AG04449 (cell line): ENCODE measurements around the gene SEMA5A.

Source experiments
- CTCF ChIA-PET: fragments of 350-600 bp; formaldehyde crosslinking; extraction: SDS; loops from one replicate; lab custom pipeline; 2021; ENCODE audit warnings: antibody characterized with exemption; lab: Yijun Ruan, JAX
- POLR2A ChIA-PET: fragments of 400-600, 350-600 bp; formaldehyde crosslinking; extraction: SDS; loops from one replicate; lab custom pipeline; 2020; ENCODE audit warnings: antibody characterized with exemption, inconsistent platforms; lab: Yijun Ruan, JAX
- DNase-seq: peaks from one replicate; pipeline ENCODE4 v3.0.0-alpha.2; 2010; ENCODE audit warnings: low read depth, low spot score
- H3K4me3 ChIP-seq: 2 replicates; pipeline ENCODE4 v1.5.1; 2011; ENCODE audit warnings: low read depth, mild to moderate bottlenecking, control low read depth, low read length
- TF ChIP-seq, protein P1 (sequence below): IDR thresholded peaks from one replicate; pipeline ENCODE4 v1.5.1; 2011; ENCODE audit warnings: mild to moderate bottlenecking, moderate library complexity, low read length, control low read depth, inconsistent platforms; ENCODE audit not compliant: insufficient read depth; ENCODE audit errors: missing control alignments

SEMA5A gene

DNA sequence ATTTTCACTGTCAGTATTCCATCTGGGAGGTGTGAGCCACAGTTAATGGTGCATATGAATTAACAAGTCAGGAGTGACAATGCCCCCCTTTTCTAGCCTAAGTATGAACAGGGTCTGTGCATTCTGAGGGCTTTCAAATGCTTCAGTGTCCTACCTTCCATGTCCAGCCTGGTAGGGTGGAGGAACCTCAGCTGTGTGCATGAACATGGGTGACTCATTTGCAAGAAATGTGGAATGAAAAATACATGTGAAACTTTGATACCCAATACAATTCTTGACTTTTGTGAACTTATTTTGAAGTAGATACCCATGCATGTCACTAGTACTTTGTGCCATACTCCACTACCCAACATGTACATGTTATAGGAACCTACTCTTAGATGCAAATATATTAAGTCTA is 375.8 kb downstream of the SEMA5A start:
- ChIA-PET POLR2A (no interaction called here), CTCF (interaction anchor here (1.4 kb wide), 1 partner anchor 26 kb away, joined by 4 read pairs; no protein-coding TSS in a partner anchor)
- TF ChIP-seq, protein P1, sequence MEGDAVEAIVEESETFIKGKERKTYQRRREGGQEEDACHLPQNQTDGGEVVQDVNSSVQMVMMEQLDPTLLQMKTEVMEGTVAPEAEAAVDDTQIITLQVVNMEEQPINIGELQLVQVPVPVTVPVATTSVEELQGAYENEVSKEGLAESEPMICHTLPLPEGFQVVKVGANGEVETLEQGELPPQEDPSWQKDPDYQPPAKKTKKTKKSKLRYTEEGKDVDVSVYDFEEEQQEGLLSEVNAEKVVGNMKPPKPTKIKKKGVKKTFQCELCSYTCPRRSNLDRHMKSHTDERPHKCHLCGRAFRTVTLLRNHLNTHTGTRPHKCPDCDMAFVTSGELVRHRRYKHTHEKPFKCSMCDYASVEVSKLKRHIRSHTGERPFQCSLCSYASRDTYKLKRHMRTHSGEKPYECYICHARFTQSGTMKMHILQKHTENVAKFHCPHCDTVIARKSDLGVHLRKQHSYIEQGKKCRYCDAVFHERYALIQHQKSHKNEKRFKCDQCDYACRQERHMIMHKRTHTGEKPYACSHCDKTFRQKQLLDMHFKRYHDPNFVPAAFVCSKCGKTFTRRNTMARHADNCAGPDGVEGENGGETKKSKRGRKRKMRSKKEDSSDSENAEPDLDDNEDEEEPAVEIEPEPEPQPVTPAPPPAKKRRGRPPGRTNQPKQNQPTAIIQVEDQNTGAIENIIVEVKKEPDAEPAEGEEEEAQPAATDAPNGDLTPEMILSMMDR = no peak
- H3K4me3 ChIP-seq = no peak overlapping the region
- no peak for DNase-seq

DNA sequence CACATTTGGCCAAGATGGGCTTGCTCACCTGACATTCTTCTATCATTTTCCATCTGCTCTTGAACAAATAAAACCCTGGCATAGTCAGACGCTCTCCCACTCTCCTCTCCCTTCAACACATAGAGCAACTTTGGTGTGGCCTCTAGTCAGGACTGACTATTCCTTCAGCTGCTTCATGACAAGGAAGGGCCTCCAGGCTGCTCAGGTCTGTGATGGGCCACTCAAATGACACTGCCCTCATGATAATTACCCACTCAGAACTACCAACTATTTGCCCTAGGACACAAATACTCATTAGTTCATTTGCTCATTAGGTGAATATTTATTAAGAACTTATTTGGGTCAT is 376.3 kb downstream of the SEMA5A start:
- no peak overlapping the region for H3K4me3 ChIP-seq
- ChIA-PET CTCF (interaction anchor here (4.4 kb wide), 1 partner anchor 13 kb away, joined by 35 read pairs; no protein-coding TSS in a partner anchor), POLR2A (no interaction called here)
- TF ChIP-seq, protein P1 = no peak
- no peak for DNase-seq

DNA sequence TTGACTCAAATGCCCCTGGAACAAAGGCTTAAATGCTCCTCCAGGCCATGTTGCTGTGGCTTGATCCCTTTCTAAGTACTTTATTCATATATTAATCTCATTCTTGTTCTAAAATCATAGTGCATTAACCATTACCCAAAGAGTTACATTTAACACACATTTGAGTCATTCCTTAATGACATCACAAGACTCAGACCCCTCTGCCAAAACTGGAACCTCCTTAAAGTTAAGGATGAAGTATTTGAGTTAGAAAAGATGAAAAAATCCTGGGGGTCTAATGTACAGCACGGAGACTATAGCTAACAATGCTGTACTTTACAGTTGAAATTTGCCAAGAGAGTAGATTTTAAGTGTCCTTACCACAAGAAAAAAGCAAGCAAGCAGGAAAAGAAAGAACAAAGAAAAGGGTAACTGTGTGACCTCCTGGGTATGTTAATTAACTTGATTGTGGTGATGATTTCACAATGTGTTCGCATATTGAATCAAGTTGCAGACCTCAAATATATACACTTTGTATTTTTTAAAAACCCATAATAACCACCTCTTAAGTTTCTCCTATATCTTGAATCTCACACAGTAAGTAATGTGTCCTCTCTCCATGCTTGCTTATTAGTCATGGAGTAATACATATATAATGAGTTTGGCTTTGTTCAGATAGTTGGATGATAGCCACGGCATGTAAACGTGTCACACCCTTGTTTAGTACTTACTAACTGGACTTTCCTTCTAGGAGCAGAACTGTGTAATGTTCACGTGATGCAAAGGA is 376.9 kb downstream of the SEMA5A start:
- DNase-seq = no peak
- CTCF ChIA-PET = interaction anchor here (1.1 to 4.4 kb wide), 3 partner anchors 12 to 30 kb away, joined by 3 to 35 read pairs (median 3); no protein-coding TSS in a partner anchor
- POLR2A ChIA-PET = no interaction called here
- no peak overlapping the region for H3K4me3 ChIP-seq
- TF ChIP-seq, protein P1 = no peak

DNA sequence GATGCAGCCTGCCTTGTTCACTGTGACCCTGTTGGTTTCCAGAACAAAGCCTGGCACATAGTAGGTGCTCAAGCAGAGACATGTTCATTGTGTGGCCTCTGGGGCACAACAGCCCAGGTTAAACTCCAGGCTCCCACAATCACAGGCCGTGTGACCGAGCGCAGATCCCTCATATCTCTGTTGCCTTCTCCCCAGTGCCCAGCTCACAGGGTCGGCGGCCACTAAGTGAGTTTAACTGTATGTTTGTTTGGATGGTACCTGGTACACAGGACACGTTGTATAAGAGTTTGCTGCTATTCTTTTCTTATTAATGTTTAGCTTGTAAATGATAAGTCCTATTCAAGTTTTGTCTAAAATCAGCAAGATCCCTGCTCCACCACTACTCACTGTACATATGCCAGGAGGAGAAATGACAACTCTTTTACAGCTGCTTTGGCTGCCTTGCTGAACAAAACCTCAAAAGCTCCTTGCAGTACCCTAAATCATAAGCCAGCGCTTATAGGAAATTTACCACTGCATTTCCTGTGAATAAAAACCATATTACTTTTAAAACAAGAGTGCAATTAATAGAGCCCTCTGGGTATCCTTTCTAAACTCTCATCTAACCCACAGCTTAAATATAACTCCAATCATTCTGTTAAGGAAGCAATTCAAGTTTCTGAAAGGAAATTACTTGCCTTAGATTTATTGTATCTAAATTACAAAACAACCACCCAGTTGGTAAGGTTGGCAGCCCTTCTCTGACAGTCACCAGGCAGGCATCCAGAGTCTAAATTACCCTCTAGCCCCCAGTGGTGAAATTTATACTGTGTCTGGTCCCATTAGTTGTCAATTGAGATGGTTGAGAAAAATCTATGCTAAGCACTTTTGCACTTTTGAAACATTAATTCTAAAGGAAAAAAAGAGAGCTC is 379.4 kb downstream of the SEMA5A start:
- CTCF ChIA-PET = interaction anchor here (0.8 to 4.4 kb wide), 10 partner anchors 9 to 1238 kb away, joined by 3 to 35 read pairs (median 3); no protein-coding TSS in a partner anchor
- DNase-seq = no peak
- POLR2A ChIA-PET = interaction anchor here (0.6 kb wide), 1 partner anchor 581 kb away, joined by 3 read pairs; no protein-coding TSS in a partner anchor
- no peak overlapping the region for H3K4me3 ChIP-seq
- TF ChIP-seq, protein P1 = no peak

DNA sequence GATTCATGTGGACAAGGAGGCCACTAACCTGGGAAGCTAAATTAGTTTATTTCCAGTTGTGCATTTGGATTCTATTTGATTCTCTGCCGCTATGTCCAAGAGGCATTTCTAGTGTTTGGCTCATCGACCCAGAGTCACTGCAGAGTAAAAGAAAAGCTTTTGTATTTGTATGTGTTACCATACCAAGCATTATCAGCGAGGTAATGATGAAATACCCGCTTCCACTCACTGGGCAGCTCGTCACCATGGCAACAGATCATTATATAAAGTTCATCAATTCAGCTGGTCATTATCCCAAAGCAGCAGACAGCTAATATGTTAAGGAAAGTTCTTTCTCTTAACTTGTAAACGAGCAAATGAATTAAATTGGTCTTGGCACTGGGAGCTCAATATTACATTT is 380.3 kb downstream of the SEMA5A start:
- POLR2A ChIA-PET = no interaction called here
- TF ChIP-seq, protein P1 = no peak
- DNase-seq = no peak
- H3K4me3 ChIP-seq = no peak overlapping the region
- CTCF ChIA-PET = interaction anchor here (1.0 to 4.4 kb wide), 2 partner anchors 9 to 258 kb away, joined by 3 to 35 read pairs; no protein-coding TSS in a partner anchor
